Psoas muscle (tissue), 8 donors: ENCODE results near the gene NDUFA8. TPM values are rescaled to one million over a fixed set of nuclear protein-coding genes. Genes with fewer than 3 reads are reported as not detected.
A peak's percentile ranks its signal among the peaks of the same experiment; 100 is the strongest.

Source experiments
- ATAC-seq, 4 donors: fragments of 200-7000 bp; cut with Tn5 transposase; one replicate each; pipeline ENCODE4 v1.9.1; 2020; ENCODE audit warnings: moderate library complexity in 3 of 4, mild to moderate bottlenecking in 2 of 4
- DNase-seq, 2 donors: peaks; one replicate each; pipeline ENCODE4 v3.0.0-alpha.2; 2020
- H3K27ac ChIP-seq: fragments of 200-600 bp; one replicate; pipeline ENCODE4 v1.8.0; 2022
- H3K27me3 ChIP-seq, 3 donors: fragments of 200-600 bp in 1 of 3; one replicate each; pipeline versions ENCODE4 v1.6.1 to v1.8.0; 2013 to 2022; ENCODE audit warnings: low read length in 2 of 3, mild to moderate bottlenecking in 2 of 3, moderate library complexity in 1 of 3; ENCODE audit not compliant: insufficient read depth in 3 of 3
- H3K36me3 ChIP-seq, 2 donors: fragments of 200-600 bp in 1 of 2; one replicate each; pipeline versions ENCODE4 v1.6.1 to v1.8.0; 2013 to 2022; ENCODE audit warnings: low read depth in 1 of 2, mild to moderate bottlenecking in 1 of 2, moderate library complexity in 1 of 2; ENCODE audit not compliant: insufficient read depth in 1 of 2
- H3K4me1 ChIP-seq: fragments of 200-600 bp; one replicate; pipeline ENCODE4 v1.8.0; 2022
- H3K4me3 ChIP-seq: fragments of 200-600 bp; one replicate; pipeline ENCODE4 v1.8.0; 2022; ENCODE audit warnings: mild to moderate bottlenecking
- H3K9me3 ChIP-seq: fragments of 200-600 bp; one replicate; pipeline ENCODE4 v1.8.0; 2022
- WGBS, 3 donors: extraction: QIAGEN DNeasy Blood & Tissue Kit; methylation state at CpG; one replicate each; pipeline versions ENCODE4 v1.1.6 to v1.1.7; 2013; 5-methylcytosine and 5-hydroxymethylcytosine counted together
- intact Hi-C, 2 donors: fragments of 100-400 bp; cut with DNase I; formaldehyde crosslinking; loops; one replicate each; pipeline versions ENCODE4 v1.11.0 to v1.14.2; 2022
- polyA plus RNA-seq, 3 donors: library from polyadenylated mRNA; stranded (reverse); fragments of 200-250 nt; gene quantifications; one replicate each; pipeline ENCODE4 v1.2.3, GENCODE V29; 2013
- total RNA-seq, 4 donors: library from RNA; stranded (reverse); fragmentation: NEBNext Ultra II Directional in 2 of 4; extraction: Animal tissue kit (Norgen Biotek cat#: 25700) in 2 of 4; gene quantifications; one replicate each; pipeline versions ENCODE4 v1.2.1 to v1.2.4, GENCODE V29; 2021 to 2023
- TF ChIP-seq, protein P1 (sequence below): fragments of 200-600 bp; IDR thresholded peaks from one replicate; pipeline ENCODE4 v1.8.0; 2022; ENCODE audit warnings: antibody characterized with exemption
- donor health status: healthy with polysubstance abuse.
- donor health status: DM: no; HTN: no; CAD: no; lungs with moderate emphysema.
- donor health status: Bipolar disorder and iron deficiency.
- donor health status: healthy.
- donor health status: DM: yes; HTN: yes; CAD: no.
- donor health status: DM: no; HTN: no; CAD: no.
- donor health status: DM: no; HTN: no; CAD: no.
- donor health status: DM: yes; HTN: yes; CAD: no.

Gene NDUFA8
- total and polyA plus RNA-seq, 7 donors, result 78.9 to 257 (median 148) TPM

- WGBS, 3 donors, result 52 to 68% (median 64%) methylated on average over 3 of the region's 3 CpGs
- no peak overlapping the region for H3K27ac ChIP-seq
Measured at GRCh38 chr9:122168356-122168755, 8.8 kb upstream of the NDUFA8 start.

DNA sequence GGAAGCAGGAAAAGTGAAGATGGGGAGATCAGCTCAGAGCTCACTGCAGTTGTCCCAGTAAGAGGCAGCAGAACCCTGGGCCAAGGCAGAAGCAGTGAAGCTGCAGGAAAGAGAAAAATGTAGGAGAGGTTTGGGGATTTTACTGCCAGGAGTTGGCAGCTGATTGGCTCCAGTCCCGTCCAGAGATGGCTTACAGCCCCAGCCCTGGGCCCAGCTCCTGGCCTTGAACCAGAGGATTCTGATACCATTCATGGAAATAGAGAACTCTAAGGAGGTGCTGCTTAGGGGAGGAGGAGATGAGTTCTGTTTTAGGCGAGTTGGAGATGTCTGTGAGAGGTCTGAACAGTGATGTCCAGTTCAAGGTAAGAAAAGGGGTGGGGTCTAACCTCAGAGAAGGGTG is 4.7 kb upstream of the NDUFA8 start:
- ATAC-seq (no peak), DNase-seq (no peak)
- Histone ChIP-seq H3K27ac (no peak overlapping the region), H3K4me3 (no peak overlapping the region), H3K9me3 (no peaks in the 10 kb centered on the region), H3K27me3 (peaks cover 0 to 4% (median 0%) of the 10 kb centered on the region in 3 donors), H3K36me3 (no peaks in the 10 kb centered on the region), H3K4me1 (no peaks in the 10 kb centered on the region)
- intact Hi-C loops, result loop anchor here in 1 of 2 donors (5.0 kb wide), 1 partner anchor 58 kb away; no protein-coding TSS in a partner anchor
- 20 to 26% (median 26%) methylated on average over 2 of the region's 2 CpGs for WGBS, 3 donors
- TF ChIP-seq, protein P1, sequence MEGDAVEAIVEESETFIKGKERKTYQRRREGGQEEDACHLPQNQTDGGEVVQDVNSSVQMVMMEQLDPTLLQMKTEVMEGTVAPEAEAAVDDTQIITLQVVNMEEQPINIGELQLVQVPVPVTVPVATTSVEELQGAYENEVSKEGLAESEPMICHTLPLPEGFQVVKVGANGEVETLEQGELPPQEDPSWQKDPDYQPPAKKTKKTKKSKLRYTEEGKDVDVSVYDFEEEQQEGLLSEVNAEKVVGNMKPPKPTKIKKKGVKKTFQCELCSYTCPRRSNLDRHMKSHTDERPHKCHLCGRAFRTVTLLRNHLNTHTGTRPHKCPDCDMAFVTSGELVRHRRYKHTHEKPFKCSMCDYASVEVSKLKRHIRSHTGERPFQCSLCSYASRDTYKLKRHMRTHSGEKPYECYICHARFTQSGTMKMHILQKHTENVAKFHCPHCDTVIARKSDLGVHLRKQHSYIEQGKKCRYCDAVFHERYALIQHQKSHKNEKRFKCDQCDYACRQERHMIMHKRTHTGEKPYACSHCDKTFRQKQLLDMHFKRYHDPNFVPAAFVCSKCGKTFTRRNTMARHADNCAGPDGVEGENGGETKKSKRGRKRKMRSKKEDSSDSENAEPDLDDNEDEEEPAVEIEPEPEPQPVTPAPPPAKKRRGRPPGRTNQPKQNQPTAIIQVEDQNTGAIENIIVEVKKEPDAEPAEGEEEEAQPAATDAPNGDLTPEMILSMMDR, result no peak

More at GRCh38 chr9:122168356-122168755, 8.8 kb upstream of the NDUFA8 start:
- H3K9me3 ChIP-seq, result no peaks in the 10 kb centered on the region
- H3K27me3 ChIP-seq, result peaks cover 0 to 4% (median 0%) of the 10 kb centered on the region in 3 donors
- ATAC-seq (no peak), DNase-seq (no peak)
- TF ChIP-seq, protein P1, result no peak
- no peaks in the 10 kb centered on the region for H3K4me1 ChIP-seq
- no peak overlapping the region for H3K4me3 ChIP-seq
- H3K36me3 ChIP-seq, result no peaks in the 10 kb centered on the region
- intact Hi-C loops, result no loop called here

DNA sequence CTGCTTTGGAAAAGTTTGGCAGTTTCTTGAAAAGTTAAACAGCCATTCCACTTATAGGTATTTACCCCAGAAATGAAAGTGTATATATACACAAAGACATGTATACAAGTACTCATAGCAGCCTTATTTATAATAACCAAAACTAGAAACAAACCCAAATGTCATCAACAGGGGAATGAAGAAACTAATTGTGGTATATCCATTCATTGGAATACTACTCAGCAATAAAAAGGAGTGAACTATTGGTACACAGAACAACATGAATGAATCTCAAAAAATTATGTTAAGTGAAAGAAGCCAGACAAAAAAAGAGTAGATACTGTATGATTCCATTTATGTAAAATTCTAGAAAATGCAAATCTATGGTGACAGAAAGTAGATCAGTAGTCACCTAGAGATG is 2.8 kb upstream of the NDUFA8 start:
- Histone ChIP-seq H3K27ac (no peak overlapping the region), H3K9me3 (no peaks in the 10 kb centered on the region), H3K36me3 (no peaks in the 10 kb centered on the region), H3K4me1 (peaks cover 14% of the 10 kb centered on the region), H3K27me3 (peaks cover 0 to 4% (median 0%) of the 10 kb centered on the region in 3 donors), H3K4me3 (no peak overlapping the region)
- no peak for ATAC-seq
- no peak for DNase-seq
- TF ChIP-seq, protein P1, result no peak
- intact Hi-C loops, result loop anchor here in 1 of 2 donors (5.0 kb wide), 1 partner anchor 60 kb away; no protein-coding TSS in a partner anchor

GRCh38 chr9:122159925-122160246 is 307 bp upstream of the NDUFA8 start:
- peak overlapping the region; percentile 87 for H3K27ac ChIP-seq
- intact Hi-C loops, result loop anchor here (1.0 to 5.0 kb wide), 2 partner anchors 62 to 105 kb away; no protein-coding TSS in a partner anchor

More at GRCh38 chr9:122159925-122160246, 307 bp upstream of the NDUFA8 start:
- TF ChIP-seq, protein P1, result no peak
- WGBS, 3 donors, result 12 to 18% (median 15%) methylated on average over 6 of the region's 6 CpGs
- no peak for ATAC-seq
- no peak for DNase-seq
- no peaks in the 10 kb centered on the region for H3K9me3 ChIP-seq
- H3K4me3 ChIP-seq, result peak overlapping the region; percentile 90
- no peaks in the 10 kb centered on the region for H3K27me3 ChIP-seq
- peaks cover 34% of the 10 kb centered on the region for H3K4me1 ChIP-seq
- H3K36me3 ChIP-seq, result no peaks in the 10 kb centered on the region
